ENCODE results near the gene LRRC26. TPM values are rescaled to one million over a fixed set of nuclear protein-coding genes. Genes with fewer than 3 reads are reported as not detected.
A peak's percentile ranks its signal among the peaks of the same experiment; 100 is the strongest.

LRRC26 gene
- polyA plus RNA-seq, 2 of the 4 experiments (the other 2 are of a cell fraction), result 0.08 to 1.0 TPM

- DNase-seq (ENCODE audit: low read depth in 1 of 2, low spot score in 1 of 2), result peak in 1 of 2 experiments; percentile 71
- Histone ChIP-seq H3K27ac (peak overlapping the region in 1 of 2 experiments; percentile 55; a peak in 3 of 6 replicates), H3K4me1 (peaks cover 24% of the 10 kb centered on the region; the same call in 1 of the 3 replicates), H3K4me3 (no peak overlapping the region), H3K4me2 (peak overlapping the region; percentile 45), H3K9me3 (no peaks in the 10 kb centered on the region)
- ChIA-PET POLR2A (interaction anchor here (0.6 to 2.8 kb wide), 8 partner anchors 18 to 105 kb away, joined by 3 to 25 read pairs (median 10); partner anchors contain the start of genes ANAPC2, NELFB, SSNA1 and TPRN), CTCF (interaction anchor here (0.8 to 1.7 kb wide), 6 partner anchors 10 to 82 kb away, joined by 3 to 6 read pairs (median 4); partner anchors contain the start of gene LRRC26)
- WGBS (ENCODE audit: missing lambda C conversion rate), result 21% methylated on average over 20 of the region's 20 CpGs
- no peak for FAIRE-seq
- peak in 1 of 2 experiments; percentile 5; a peak in 2 of 6 replicates for ATAC-seq
- TF ChIP-seq HOXA7 (CRISPR knock-in tag; IDR thresholded peaks at IDR 0.05) (no peak), SMC3 (IDR thresholded peaks at IDR 0.05) (no peak), RARB (CRISPR knock-in tag; IDR thresholded peaks at IDR 0.05) (no peak), NR3C1 (IDR thresholded peaks at IDR 0.05) (no peak), JUN (IDR thresholded peaks at IDR 0.05) (no peak), EP300 (IDR thresholded peaks at IDR 0.05) (no peak), E2F6 (IDR thresholded peaks at IDR 0.05; ENCODE audit: borderline replicate concordance, low read depth) (no peak), RCOR1 (IDR thresholded peaks at IDR 0.05; ENCODE audit: low read depth, low read length) (no peak), MAFK (IDR thresholded peaks at IDR 0.05; ENCODE audit: partially characterized antibody) (no peak), MYC (IDR thresholded peaks at IDR 0.05; ENCODE audit: borderline replicate concordance, low read length) (no peak), CBX2 (IDR thresholded peaks at IDR 0.05; ENCODE audit: borderline replicate concordance, low read depth) (no peak), KDM1A (IDR thresholded peaks at IDR 0.05; ENCODE audit: low read depth) (no peak), PHF8 (IDR thresholded peaks at IDR 0.05; ENCODE audit: borderline replicate concordance, low read depth) (no peak), FOXS1 (CRISPR knock-in tag; IDR thresholded peaks at IDR 0.05) (no peak), JUNB (IDR thresholded peaks at IDR 0.05) (no peak), NPAS2 (CRISPR knock-in tag; IDR thresholded peaks at IDR 0.05; ENCODE audit: borderline replicate concordance) (no peak), ESRRA (IDR thresholded peaks at IDR 0.05; ENCODE audit: borderline replicate concordance, low read length) (no peak)
- TF ChIP-seq, protein P1, sequence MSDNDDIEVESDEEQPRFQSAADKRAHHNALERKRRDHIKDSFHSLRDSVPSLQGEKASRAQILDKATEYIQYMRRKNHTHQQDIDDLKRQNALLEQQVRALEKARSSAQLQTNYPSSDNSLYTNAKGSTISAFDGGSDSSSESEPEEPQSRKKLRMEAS (IDR thresholded peaks at IDR 0.05), result no peak
- TF ChIP-seq, protein P2, sequence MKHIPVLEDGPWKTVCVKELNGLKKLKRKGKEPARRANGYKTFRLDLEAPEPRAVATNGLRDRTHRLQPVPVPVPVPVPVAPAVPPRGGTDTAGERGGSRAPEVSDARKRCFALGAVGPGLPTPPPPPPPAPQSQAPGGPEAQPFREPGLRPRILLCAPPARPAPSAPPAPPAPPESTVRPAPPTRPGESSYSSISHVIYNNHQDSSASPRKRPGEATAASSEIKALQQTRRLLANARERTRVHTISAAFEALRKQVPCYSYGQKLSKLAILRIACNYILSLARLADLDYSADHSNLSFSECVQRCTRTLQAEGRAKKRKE (CRISPR knock-in tag; IDR thresholded peaks at IDR 0.05; ENCODE audit: low read depth), result no peak
- TF ChIP-seq, protein P3, sequence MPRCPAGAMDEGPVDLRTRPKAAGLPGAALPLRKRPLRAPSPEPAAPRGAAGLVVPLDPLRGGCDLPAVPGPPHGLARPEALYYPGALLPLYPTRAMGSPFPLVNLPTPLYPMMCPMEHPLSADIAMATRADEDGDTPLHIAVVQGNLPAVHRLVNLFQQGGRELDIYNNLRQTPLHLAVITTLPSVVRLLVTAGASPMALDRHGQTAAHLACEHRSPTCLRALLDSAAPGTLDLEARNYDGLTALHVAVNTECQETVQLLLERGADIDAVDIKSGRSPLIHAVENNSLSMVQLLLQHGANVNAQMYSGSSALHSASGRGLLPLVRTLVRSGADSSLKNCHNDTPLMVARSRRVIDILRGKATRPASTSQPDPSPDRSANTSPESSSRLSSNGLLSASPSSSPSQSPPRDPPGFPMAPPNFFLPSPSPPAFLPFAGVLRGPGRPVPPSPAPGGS (IDR thresholded peaks at IDR 0.05), result no peak
Measured at GRCh38 chr9:137149942-137150616, 19.8 kb downstream of the LRRC26 start.

- POLR2A ChIA-PET, result interaction anchor here (2.8 kb wide), 1 partner anchor 20 kb away, joined by 18 read pairs; no protein-coding TSS in a partner anchor
- H3K27ac ChIP-seq, result peak overlapping the region in 1 of 2 experiments; percentile 55; a peak in 1 of 6 replicates
- FAIRE-seq (no peak), ATAC-seq (no peak), DNase-seq (ENCODE audit: low read depth in 1 of 2, low spot score in 1 of 2) (no peak)
- CTCF ChIA-PET, result interaction anchor here (0.6 to 1.7 kb wide), 7 partner anchors 9 to 81 kb away, joined by 3 to 6 read pairs (median 4); partner anchors contain the start of gene LRRC26
- WGBS (ENCODE audit: missing lambda C conversion rate), result 82% methylated on average over 4 of the region's 5 CpGs
- no peaks in the 10 kb centered on the region for H3K9me3 ChIP-seq
- TF ChIP-seq RCOR1 (IDR thresholded peaks at IDR 0.05; ENCODE audit: low read depth, low read length) (no peak), FOXS1 (CRISPR knock-in tag; IDR thresholded peaks at IDR 0.05) (no peak), E2F6 (IDR thresholded peaks at IDR 0.05; ENCODE audit: borderline replicate concordance, low read depth) (no peak), RFX5 (IDR thresholded peaks at IDR 0.05) (no peak)
- peaks cover 24% of the 10 kb centered on the region; the same call in 1 of the 3 replicates for H3K4me1 ChIP-seq
- H3K4me2 ChIP-seq, result no peak overlapping the region; the same call in 2 of the 3 replicates
- no peak overlapping the region for H3K4me3 ChIP-seq
Measured at GRCh38 chr9:137149363-137149762, 20.5 kb downstream of the LRRC26 start.

Data from A549 (cell line).